Stimulated activated CD4-positive, alpha-beta T cell treated with anti-CD3 and anti-CD28 coated beads, Interleukin-15, amount 100 ng/mL, for 48 hours (primary cell): ENCODE measurements around the gene CHD1L.
"Not testable (repeated sequence)": the region's sequence is repeated elsewhere in the genome, so short reads cannot be mapped to it uniquely, and the experiment has no call there.

Experiments used
- DNase-seq, 2 donors: peaks; one replicate each; pipeline ENCODE4 v3.0.0-alpha.2; 2020; ENCODE audit warnings: low read depth in 2 of 2

The CHD1L gene

GRCh38 chr1:147242449-147243227 is at the start of gene CHD1L:
Gene CHD1L, plus strand, starts transcription at chr1:147242684. Its CDS starts 20 bp downstream, at chr1:147242704.
- DNase-seq, result peak; percentile 86 to 91

- DNase-seq, result not testable (repeated sequence)
Observed at GRCh38 chr1:147197324-147197723, 45.2 kb upstream of the CHD1L start.

GRCh38 chr1:147201276-147201675 is 41.2 kb upstream of the CHD1L start:
- no peak for DNase-seq

GRCh38 chr1:147201786-147202185 is 40.7 kb upstream of the CHD1L start:
- no peak for DNase-seq

GRCh38 chr1:147202576-147202975 is 39.9 kb upstream of the CHD1L start:
- DNase-seq, result no peak

GRCh38 chr1:147204080-147204479 is 38.4 kb upstream of the CHD1L start:
- no peak for DNase-seq

- no peak for DNase-seq
Observed at GRCh38 chr1:147207192-147207591, 35.3 kb upstream of the CHD1L start.

- DNase-seq, result no peak
Observed at GRCh38 chr1:147208619-147209018, 33.9 kb upstream of the CHD1L start.

GRCh38 chr1:147209825-147210821 is 32.4 kb upstream of the CHD1L start:
- DNase-seq, result no peak

- DNase-seq, result no peak
Observed at GRCh38 chr1:147210987-147211386, 31.5 kb upstream of the CHD1L start.

- DNase-seq, result no peak
Observed at GRCh38 chr1:147211577-147211976, 30.9 kb upstream of the CHD1L start.

- no peak for DNase-seq
Observed at GRCh38 chr1:147213271-147213670, 29.2 kb upstream of the CHD1L start.

GRCh38 chr1:147214325-147214724 is 28.2 kb upstream of the CHD1L start:
- DNase-seq, result no peak

GRCh38 chr1:147214842-147215539 is 27.5 kb upstream of the CHD1L start:
- DNase-seq, result no peak

GRCh38 chr1:147215540-147215916 is 27.0 kb upstream of the CHD1L start:
- DNase-seq, result no peak

GRCh38 chr1:147216124-147216523 is 26.4 kb upstream of the CHD1L start:
- no peak for DNase-seq

GRCh38 chr1:147217141-147217540 is 25.3 kb upstream of the CHD1L start:
- no peak for DNase-seq

GRCh38 chr1:147218606-147219005 is 23.9 kb upstream of the CHD1L start:
- no peak for DNase-seq

GRCh38 chr1:147223740-147224615 is 18.5 kb upstream of the CHD1L start:
- no peak for DNase-seq

GRCh38 chr1:147225193-147225730 is 17.2 kb upstream of the CHD1L start, which contains the start of gene FMO5:
Gene FMO5, minus strand, starts transcription at chr1:147225339. Its CDS starts 310 bp downstream, at chr1:147225029.
- DNase-seq, result peak in 1 of 2 donors; percentile 27

GRCh38 chr1:147231032-147231431 is 11.5 kb upstream of the CHD1L start:
- DNase-seq, result not testable (repeated sequence)
